OCI-M1 (cell line): Measurements from ENCODE around the gene LGALS9B.
"Not testable (repeated sequence)": the region's sequence is repeated elsewhere in the genome, so short reads cannot be mapped to it uniquely, and the experiment has no call there.

Source experiments
- DNase-seq: peaks from one replicate; lab custom pipeline; 2025; lab: John Stamatoyannopoulos, UW

LGALS9B gene

GRCh38 chr17:20466999-20467398 lies 340 bp downstream of the LGALS9B start:
- DNase-seq = not testable (repeated sequence)

- DNase-seq = not testable (repeated sequence)
Observed at GRCh38 chr17:20466553-20466952, 786 bp downstream of the LGALS9B start.

- DNase-seq = not testable (repeated sequence)
Observed at GRCh38 chr17:20465535-20465934, 1.8 kb downstream of the LGALS9B start.

GRCh38 chr17:20464854-20465414 lies 2.4 kb downstream of the LGALS9B start:
- DNase-seq = not testable (repeated sequence)

GRCh38 chr17:20462158-20462557 lies 5.2 kb downstream of the LGALS9B start:
- not testable (repeated sequence) for DNase-seq

GRCh38 chr17:20457848-20458381 lies 9.4 kb downstream of the LGALS9B start:
- not testable (repeated sequence) for DNase-seq

GRCh38 chr17:20455106-20455505 lies 12.2 kb downstream of the LGALS9B start:
- DNase-seq = not testable (repeated sequence)

- DNase-seq = not testable (repeated sequence)
Observed at GRCh38 chr17:20453820-20454434, 13.4 kb downstream of the LGALS9B start.

GRCh38 chr17:20450852-20451251 lies 16.5 kb downstream of the LGALS9B start:
- DNase-seq = peak; percentile 38

- DNase-seq = not testable (repeated sequence)
Observed at GRCh38 chr17:20447534-20448321, 19.6 kb downstream of the LGALS9B start.

GRCh38 chr17:20446895-20447294 lies 20.4 kb downstream of the LGALS9B start:
- DNase-seq = not testable (repeated sequence)

- DNase-seq = not testable (repeated sequence)
Observed at GRCh38 chr17:20444581-20445236, 22.6 kb downstream of the LGALS9B start.

GRCh38 chr17:20444173-20444572 lies 23.2 kb downstream of the LGALS9B start:
- not testable (repeated sequence) for DNase-seq

GRCh38 chr17:20443632-20444031 lies 23.7 kb downstream of the LGALS9B start:
- not testable (repeated sequence) for DNase-seq

GRCh38 chr17:20440665-20441064 lies 26.7 kb downstream of the LGALS9B start:
- DNase-seq = not testable (repeated sequence)

- DNase-seq = not testable (repeated sequence)
Observed at GRCh38 chr17:20435166-20435565, 32.2 kb downstream of the LGALS9B start.

GRCh38 chr17:20433382-20433781 lies 34.0 kb downstream of the LGALS9B start:
- not testable (repeated sequence) for DNase-seq

- not testable (repeated sequence) for DNase-seq
Observed at GRCh38 chr17:20427264-20427663, 40.1 kb downstream of the LGALS9B start.

GRCh38 chr17:20422826-20423225 lies 44.5 kb downstream of the LGALS9B start:
- DNase-seq = not testable (repeated sequence)

GRCh38 chr17:20418838-20419237 lies 48.5 kb downstream of the LGALS9B start:
- not testable (repeated sequence) for DNase-seq

GRCh38 chr17:20417492-20418080 lies 49.8 kb downstream of the LGALS9B start:
- DNase-seq = not testable (repeated sequence)
